SU-DHL-6 (cell line): ENCODE measurements around the gene AHRR.

Experiments used
- H2AFZ ChIP-seq: fragments of 200-600 bp; sonication (generic); 2 replicates; pipeline ENCODE4 v1.6.1; 2014; ENCODE audit warnings: low read depth, mild to moderate bottlenecking, moderate library complexity, mixed read lengths, antibody characterized with exemption, low read length; ENCODE audit not compliant: severe bottlenecking
- H3F3A ChIP-seq: fragments of 200-600 bp; shearing (Covaris generic); 2 replicates; pipeline ENCODE4 v1.6.0; 2016; ENCODE audit warnings: antibody characterized with exemption, mild to moderate bottlenecking; ENCODE audit not compliant: insufficient read depth
- H3K27ac ChIP-seq: fragments of 200-600 bp; sonication (generic); 2 replicates; pipeline ENCODE4 v1.5.1; 2016; ENCODE audit warnings: low read depth, mild to moderate bottlenecking, low read length, moderate library complexity, mixed read lengths
- H3K27me3 ChIP-seq: fragments of 200-600 bp; sonication (generic), shearing (Covaris generic); 2 replicates; pipeline ENCODE4 v1.6.0; 2014; ENCODE audit warnings: mild to moderate bottlenecking, low read length
- H3K36me3 ChIP-seq: fragments of 200-600 bp; sonication (generic); 2 replicates; pipeline ENCODE4 v1.6.1; 2014; ENCODE audit warnings: mild to moderate bottlenecking, low read length, mixed read lengths
- H3K4me2 ChIP-seq: fragments of 300-600, 200-600 bp; shearing (Covaris generic), sonication (generic); 2 replicates; pipeline ENCODE4 v1.6.0; 2014; ENCODE audit warnings: low read length, low read depth, mild to moderate bottlenecking; ENCODE audit not compliant: poor library complexity, severe bottlenecking
- H3K4me3 ChIP-seq: fragments of 200-600 bp; sonication (generic); 2 replicates; pipeline ENCODE4 v1.5.1; 2014; ENCODE audit warnings: antibody characterized with exemption, low read length, mild to moderate bottlenecking, mixed read lengths; ENCODE audit not compliant: insufficient read depth, poor library complexity, severe bottlenecking
- H3K79me2 ChIP-seq: fragments of 200-600 bp; sonication (generic); 2 replicates; pipeline ENCODE4 v1.6.1; 2014; ENCODE audit warnings: mild to moderate bottlenecking, low read length, moderate library complexity; ENCODE audit not compliant: insufficient read depth
- H3K9ac ChIP-seq: fragments of 200-600 bp; sonication (generic); 2 replicates; pipeline ENCODE4 v1.7.0; 2014; ENCODE audit warnings: mild to moderate bottlenecking, low read length
- H3K9me2 ChIP-seq: fragments of 200-600 bp; sonication (generic); replicated peaks from 2 replicates; pipeline ENCODE4 v1.6.1; 2014; ENCODE audit warnings: low read length; ENCODE audit not compliant: insufficient read depth
- H3K9me3 ChIP-seq: fragments of 200-600 bp; sonication (generic); 2 replicates; pipeline ENCODE4 v1.6.1; 2014; ENCODE audit warnings: low read length, mixed read lengths; ENCODE audit not compliant: insufficient read depth
- H4K20me1 ChIP-seq: fragments of 200-600 bp; sonication (generic); 2 replicates; pipeline ENCODE4 v1.6.1; 2014; ENCODE audit warnings: low read depth, mild to moderate bottlenecking, antibody characterized with exemption, low read length, moderate library complexity, mixed read lengths
- EZH2phosphoT487 ChIP-seq: fragments of 200-600 bp; sonication (generic), shearing (Covaris generic); conservative IDR thresholded peaks from 2 replicates; pipeline ENCODE4 v1.6.1; 2018; ENCODE audit warnings: mild to moderate bottlenecking, antibody characterized with exemption, low read length, moderate library complexity, mixed read lengths
- TF ChIP-seq, protein P1 (sequence below): fragments of 200-600 bp; sonication (generic); IDR thresholded peaks from one replicate; pipeline ENCODE4 v1.5.1; 2017; ENCODE audit warnings: antibody characterized with exemption, mild to moderate bottlenecking, low read length, moderate library complexity; ENCODE audit not compliant: insufficient read depth, poor library complexity, severe bottlenecking

Gene AHRR

DNA sequence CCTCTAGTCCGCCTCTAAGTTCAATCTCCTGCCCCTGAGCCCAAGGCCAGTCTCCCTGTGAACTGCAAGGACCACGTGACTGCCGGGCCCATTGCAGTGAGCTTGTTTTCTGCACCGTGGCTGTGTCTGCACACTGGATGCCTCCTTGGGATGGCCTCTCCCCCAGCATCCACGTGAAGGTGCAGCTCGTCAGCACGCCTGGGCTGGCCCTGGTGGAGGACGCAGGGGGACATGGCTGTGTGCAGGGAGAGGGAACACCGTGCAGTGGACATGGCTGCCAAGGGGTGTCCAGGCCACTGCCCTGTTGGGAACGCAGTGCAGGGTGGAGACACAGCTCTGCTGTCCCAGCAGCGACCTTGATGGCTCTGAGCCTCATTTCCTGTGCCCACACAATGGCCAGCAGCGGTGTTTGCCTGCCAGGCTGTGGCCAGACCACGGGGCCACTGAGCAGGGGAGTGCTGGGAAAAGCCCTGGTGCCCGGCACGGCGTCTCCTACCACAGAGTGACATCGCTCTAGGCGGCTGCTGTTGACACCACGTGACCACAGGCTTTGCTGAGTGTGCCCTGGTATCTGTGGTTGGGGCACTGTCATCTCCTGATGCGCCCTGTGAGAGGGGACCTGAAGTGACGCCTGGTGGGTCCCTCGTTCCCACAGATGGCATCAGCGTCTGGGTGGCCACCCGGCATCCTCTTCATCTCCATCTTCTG is 94.6 kb downstream of the AHRR start:
- Histone ChIP-seq H3K79me2 (no peaks in the 10 kb centered on the region), H3K27me3 (no peaks in the 10 kb centered on the region), H3K4me2 (no peak overlapping the region), H2AFZ (no peak overlapping the region), H3K4me3 (no peak overlapping the region), H4K20me1 (no peaks in the 10 kb centered on the region), H3K9ac (no peak overlapping the region), H3F3A (peaks cover 5% of the 10 kb centered on the region; the same call in 1 of the 2 replicates), H3K9me3 (no peaks in the 10 kb centered on the region), H3K27ac (no peak overlapping the region), H3K9me2 (no peaks in the 10 kb centered on the region), H3K36me3 (no peaks in the 10 kb centered on the region)
- TF ChIP-seq, protein P1, sequence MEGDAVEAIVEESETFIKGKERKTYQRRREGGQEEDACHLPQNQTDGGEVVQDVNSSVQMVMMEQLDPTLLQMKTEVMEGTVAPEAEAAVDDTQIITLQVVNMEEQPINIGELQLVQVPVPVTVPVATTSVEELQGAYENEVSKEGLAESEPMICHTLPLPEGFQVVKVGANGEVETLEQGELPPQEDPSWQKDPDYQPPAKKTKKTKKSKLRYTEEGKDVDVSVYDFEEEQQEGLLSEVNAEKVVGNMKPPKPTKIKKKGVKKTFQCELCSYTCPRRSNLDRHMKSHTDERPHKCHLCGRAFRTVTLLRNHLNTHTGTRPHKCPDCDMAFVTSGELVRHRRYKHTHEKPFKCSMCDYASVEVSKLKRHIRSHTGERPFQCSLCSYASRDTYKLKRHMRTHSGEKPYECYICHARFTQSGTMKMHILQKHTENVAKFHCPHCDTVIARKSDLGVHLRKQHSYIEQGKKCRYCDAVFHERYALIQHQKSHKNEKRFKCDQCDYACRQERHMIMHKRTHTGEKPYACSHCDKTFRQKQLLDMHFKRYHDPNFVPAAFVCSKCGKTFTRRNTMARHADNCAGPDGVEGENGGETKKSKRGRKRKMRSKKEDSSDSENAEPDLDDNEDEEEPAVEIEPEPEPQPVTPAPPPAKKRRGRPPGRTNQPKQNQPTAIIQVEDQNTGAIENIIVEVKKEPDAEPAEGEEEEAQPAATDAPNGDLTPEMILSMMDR = no peak
- TF ChIP-seq EZH2phosphoT487 = no peak

GRCh38 chr5:416636-416960 is 95.1 kb downstream of the AHRR start:
- H3K4me2 ChIP-seq = no peak overlapping the region
- no peak overlapping the region for H3K4me3 ChIP-seq
- H3K9me2 ChIP-seq = no peaks in the 10 kb centered on the region
- H3F3A ChIP-seq = peaks cover 5% of the 10 kb centered on the region; the same call in 1 of the 2 replicates
- no peak overlapping the region for H3K9ac ChIP-seq
- H3K79me2 ChIP-seq = no peaks in the 10 kb centered on the region
- H2AFZ ChIP-seq = no peak overlapping the region
- H3K9me3 ChIP-seq = no peaks in the 10 kb centered on the region
- H3K27me3 ChIP-seq = no peaks in the 10 kb centered on the region
- no peaks in the 10 kb centered on the region for H4K20me1 ChIP-seq
- TF ChIP-seq EZH2phosphoT487 = no peak
- no peak overlapping the region for H3K27ac ChIP-seq
- H3K36me3 ChIP-seq = no peaks in the 10 kb centered on the region

GRCh38 chr5:417301-418161 is 96.0 kb downstream of the AHRR start:
- Histone ChIP-seq H3K27me3 (no peaks in the 10 kb centered on the region), H3K79me2 (no peaks in the 10 kb centered on the region), H3K36me3 (no peaks in the 10 kb centered on the region), H3K9me2 (no peaks in the 10 kb centered on the region), H3K9me3 (no peaks in the 10 kb centered on the region), H3K4me2 (no peak overlapping the region), H3K27ac (no peak overlapping the region), H3K9ac (no peak overlapping the region), H4K20me1 (no peaks in the 10 kb centered on the region), H3K4me3 (no peak overlapping the region), H2AFZ (no peak overlapping the region), H3F3A (peaks cover 5% of the 10 kb centered on the region; the same call in 1 of the 2 replicates)
- no peak for TF ChIP-seq EZH2phosphoT487
- TF ChIP-seq, protein P1 = no peak
